ENCODE measurements around the gene FDXR. TPM values are rescaled to one million over a fixed set of nuclear protein-coding genes. Genes with fewer than 3 reads are reported as not detected.

The FDXR gene
- total and polyA plus RNA-seq, 9 donors, result 2.4 to 5.4 (median 3.0) TPM

Other genes starting within 250 kb of the FDXR start
- 0.09 TPM for gene CD300E, start 249.3 kb downstream of the FDXR start, total RNA-seq
- under 1 TPM; 0.07 to 0.49 (median 0.17) TPM for gene CD300E, start 249.3 kb downstream of the FDXR start, polyA plus RNA-seq (ENCODE audit: insufficient read depth in 1 of 8, insufficient read length in 8 of 8, low replicate concordance in 1 of 8)
- 0.22 TPM for gene CD300LF, start 160.1 kb downstream of the FDXR start, total RNA-seq
- gene CD300LF, start 160.1 kb downstream of the FDXR start, polyA plus RNA-seq (ENCODE audit: insufficient read depth in 1 of 8, insufficient read length in 8 of 8, low replicate concordance in 1 of 8), result under 1 TPM; 0.21 to 0.65 (median 0.47) TPM
- gene RAB37, start 135.7 kb downstream of the FDXR start, total RNA-seq, result 0.53 TPM
- gene RAB37, start 135.7 kb downstream of the FDXR start, polyA plus RNA-seq (ENCODE audit: insufficient read depth in 1 of 8, insufficient read length in 8 of 8, low replicate concordance in 1 of 8), result 1 to 10 TPM in 5 of 8 donors, under 1 TPM in 3; 0.80 to 1.7 (median 1.1) TPM
- gene NHERF1, start 124.4 kb downstream of the FDXR start, total RNA-seq, result 3.5 TPM
- gene NHERF1, start 124.4 kb downstream of the FDXR start, polyA plus RNA-seq (ENCODE audit: insufficient read depth in 1 of 8, insufficient read length in 8 of 8, low replicate concordance in 1 of 8), result 10 to 100 TPM in 2 of 8 donors, 1 to 10 TPM in 6; 5.3 to 24.4 (median 8.2) TPM
- 34.0 TPM for gene NAT9, start 96.6 kb downstream of the FDXR start, total RNA-seq
- gene NAT9, start 96.6 kb downstream of the FDXR start, polyA plus RNA-seq (ENCODE audit: insufficient read depth in 1 of 8, insufficient read length in 8 of 8, low replicate concordance in 1 of 8), result 10 to 100 TPM; 35.3 to 48.6 (median 37.7) TPM
- gene GRIN2C, start 13.1 kb downstream of the FDXR start, total RNA-seq, result 2.3 TPM
- gene GRIN2C, start 13.1 kb downstream of the FDXR start, polyA plus RNA-seq (ENCODE audit: insufficient read depth in 1 of 8, insufficient read length in 8 of 8, low replicate concordance in 1 of 8), result 1 to 10 TPM in 4 of 8 donors, under 1 TPM in 4; 0.64 to 1.6 (median 0.99) TPM
- gene FADS6, start 20.6 kb upstream of the FDXR start, total RNA-seq, result not detected
- under 1 TPM in 5 of 8 donors, not detected in 3; 0.07 to 0.56 (median 0.09) TPM for gene FADS6, start 20.6 kb upstream of the FDXR start, polyA plus RNA-seq (ENCODE audit: insufficient read depth in 1 of 8, insufficient read length in 8 of 8, low replicate concordance in 1 of 8)
- not detected for gene USH1G, start 50.3 kb upstream of the FDXR start, total RNA-seq
- gene USH1G, start 50.3 kb upstream of the FDXR start, polyA plus RNA-seq (ENCODE audit: insufficient read depth in 1 of 8, insufficient read length in 8 of 8, low replicate concordance in 1 of 8), result under 1 TPM in 4 of 8 donors, not detected in 4; 0.02 to 0.53 (median 0.07) TPM
- gene OTOP2, start 51.3 kb upstream of the FDXR start, total RNA-seq, result not detected
- not detected for gene OTOP2, start 51.3 kb upstream of the FDXR start, polyA plus RNA-seq (ENCODE audit: insufficient read depth in 1 of 8, insufficient read length in 8 of 8, low replicate concordance in 1 of 8)
- not detected for gene OTOP3, start 62.9 kb upstream of the FDXR start, total RNA-seq
- gene OTOP3, start 62.9 kb upstream of the FDXR start, polyA plus RNA-seq (ENCODE audit: insufficient read depth in 1 of 8, insufficient read length in 8 of 8, low replicate concordance in 1 of 8), result under 1 TPM in 1 of 8 donors, not detected in 7; 0.89 TPM
- gene HID1, start 99.8 kb upstream of the FDXR start, total RNA-seq, result 2.7 TPM
- gene HID1, start 99.8 kb upstream of the FDXR start, polyA plus RNA-seq (ENCODE audit: insufficient read depth in 1 of 8, insufficient read length in 8 of 8, low replicate concordance in 1 of 8), result 10 to 100 TPM in 1 of 8 donors, 1 to 10 TPM in 7; 4.3 to 12.6 (median 6.8) TPM
- 3.4 TPM for gene CDR2L, start 114.6 kb upstream of the FDXR start, total RNA-seq
- gene CDR2L, start 114.6 kb upstream of the FDXR start, polyA plus RNA-seq (ENCODE audit: insufficient read depth in 1 of 8, insufficient read length in 8 of 8, low replicate concordance in 1 of 8), result 10 to 100 TPM in 2 of 8 donors, 1 to 10 TPM in 6; 7.7 to 12.2 (median 8.9) TPM
- gene MRPL58, start 139.7 kb upstream of the FDXR start, total RNA-seq, result 34.0 TPM
- 10 to 100 TPM; 17.6 to 25.2 (median 21.1) TPM for gene MRPL58, start 139.7 kb upstream of the FDXR start, polyA plus RNA-seq (ENCODE audit: insufficient read depth in 1 of 8, insufficient read length in 8 of 8, low replicate concordance in 1 of 8)
- gene ATP5PD, start 174.0 kb upstream of the FDXR start, total RNA-seq, result 332 TPM
- 100 to 1,000 TPM; 216 to 280 (median 246) TPM for gene ATP5PD, start 174.0 kb upstream of the FDXR start, polyA plus RNA-seq (ENCODE audit: insufficient read depth in 1 of 8, insufficient read length in 8 of 8, low replicate concordance in 1 of 8)
- 16.8 TPM for gene KCTD2, start 174.2 kb upstream of the FDXR start, total RNA-seq
- 10 to 100 TPM; 19.8 to 24.7 (median 22.2) TPM for gene KCTD2, start 174.2 kb upstream of the FDXR start, polyA plus RNA-seq (ENCODE audit: insufficient read depth in 1 of 8, insufficient read length in 8 of 8, low replicate concordance in 1 of 8)
- gene SLC16A5, start 215.0 kb upstream of the FDXR start, total RNA-seq, result 4.4 TPM
- 10 to 100 TPM in 2 of 8 donors, 1 to 10 TPM in 6; 7.8 to 12.7 (median 8.4) TPM for gene SLC16A5, start 215.0 kb upstream of the FDXR start, polyA plus RNA-seq (ENCODE audit: insufficient read depth in 1 of 8, insufficient read length in 8 of 8, low replicate concordance in 1 of 8)
- 2.4 TPM for gene ARMC7, start 237.0 kb upstream of the FDXR start, total RNA-seq
- 1 to 10 TPM; 6.2 to 7.9 (median 7.5) TPM for gene ARMC7, start 237.0 kb upstream of the FDXR start, polyA plus RNA-seq (ENCODE audit: insufficient read depth in 1 of 8, insufficient read length in 8 of 8, low replicate concordance in 1 of 8)